HUDEP-2 (cell line): Measurements from ENCODE around the gene UTS2B.

Experiments
- DNase-seq, 76 experiments: peaks; one replicate each; lab custom pipeline; 2025; ENCODE audit not compliant: unreplicated experiment in 76 of 76; lab: John Stamatoyannopoulos, UW

UTS2B gene

DNA sequence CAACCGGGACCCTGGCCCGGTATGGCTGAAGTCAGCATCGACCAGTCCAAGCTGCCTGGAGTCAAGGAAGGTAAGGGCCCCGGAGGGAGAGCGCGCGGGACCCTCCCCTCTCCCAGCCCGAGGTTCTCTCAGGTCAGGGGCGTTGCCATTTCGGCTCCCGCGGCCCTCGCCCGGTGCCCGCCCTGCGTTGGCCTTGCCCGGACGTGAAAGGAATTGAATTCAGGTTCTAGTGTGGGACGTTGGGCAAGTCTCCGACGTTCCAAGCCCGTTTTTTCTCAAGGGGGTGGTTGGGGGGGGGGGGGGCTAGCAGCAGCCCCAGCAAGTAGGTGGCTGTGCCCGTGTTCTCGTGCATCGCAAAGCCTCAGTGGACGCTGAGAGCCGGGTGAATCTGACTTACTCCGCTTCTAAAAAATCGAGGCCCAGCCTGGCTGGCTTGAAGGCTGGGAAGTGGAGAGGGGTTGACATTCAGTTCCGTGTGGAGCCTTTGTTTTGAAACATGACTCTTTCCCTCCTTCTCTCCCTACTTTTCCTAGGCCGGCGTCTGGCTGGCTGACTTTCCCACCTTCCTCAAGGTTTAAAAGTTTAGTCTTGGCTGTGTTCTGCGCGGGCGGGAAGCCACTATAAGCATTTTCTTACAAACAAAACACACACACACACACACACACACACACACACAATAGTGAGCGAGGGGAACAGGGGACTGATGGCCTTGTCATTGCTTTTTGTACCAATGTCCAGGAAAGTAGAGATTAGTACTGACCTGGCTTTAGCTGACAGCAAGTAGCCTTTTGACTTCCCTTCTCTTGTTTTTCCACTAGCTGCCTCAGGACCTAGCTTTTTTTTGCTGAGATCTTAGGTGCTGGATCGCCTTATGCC lies at the start of gene UTS2B:
TSS of gene UTS2B (minus strand) at position 873 of the 876 bp plus-strand sequence. CDS start 48,337 bp downstream, outside the sequence.
- peak in 38 of 76 experiments; percentile 3 to 49 (median 20) for DNase-seq

GRCh38 chr3:191380001-191380400 lies 49.7 kb upstream of the UTS2B start:
- no peak for DNase-seq

DNA sequence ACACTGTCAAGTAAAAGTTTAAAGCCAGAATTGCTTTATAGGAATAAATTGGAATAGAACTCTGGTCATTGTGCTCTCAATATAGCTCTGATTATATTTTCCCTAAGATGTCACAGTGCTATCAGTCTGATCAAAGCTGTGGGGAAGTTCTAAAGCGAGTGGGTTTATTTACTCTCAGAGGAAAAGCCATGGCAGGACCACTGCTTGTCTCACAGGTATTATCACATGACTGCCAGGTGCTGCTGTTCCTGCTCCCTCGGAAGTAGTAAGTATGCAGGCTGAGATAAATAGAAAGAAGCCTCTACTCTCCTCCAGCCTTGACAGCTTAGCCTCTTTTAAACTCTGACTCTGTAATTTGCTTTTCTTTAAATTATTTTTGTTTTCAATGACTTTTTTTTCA lies 49.1 kb upstream of the UTS2B start:
- no peak for DNase-seq

DNA sequence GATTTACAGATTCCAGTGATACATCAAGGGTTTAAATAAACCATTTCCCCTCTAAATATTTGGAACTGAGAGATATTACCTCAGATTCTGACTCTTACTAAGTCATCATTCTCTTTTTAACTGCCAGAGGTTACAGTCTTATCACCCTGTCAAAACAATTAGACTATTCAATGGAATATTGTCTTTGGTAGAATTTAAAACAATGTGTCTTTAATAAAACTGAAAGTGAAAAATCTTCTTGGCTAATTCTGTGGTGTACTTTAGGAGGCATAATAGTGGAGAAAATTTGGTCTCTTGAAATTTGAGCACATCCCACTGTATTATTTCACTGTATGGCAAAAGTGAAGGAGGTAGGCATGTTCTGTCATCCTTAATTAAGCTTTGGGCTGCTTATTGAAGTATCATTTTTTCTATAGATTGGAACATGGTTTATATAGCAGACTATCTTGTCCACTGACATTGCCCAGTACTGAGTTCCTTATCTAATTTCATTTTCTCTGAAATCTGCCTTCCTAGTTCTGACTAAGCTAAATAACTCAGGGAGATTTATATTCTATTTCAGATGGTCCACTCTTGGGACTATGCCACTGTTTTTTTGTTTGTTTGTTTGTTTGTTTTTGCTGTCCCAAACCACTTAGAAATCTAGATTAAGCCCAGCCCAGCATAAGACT lies 48.0 kb upstream of the UTS2B start:
- no peak for DNase-seq

GRCh38 chr3:191376516-191377141 lies 46.3 kb upstream of the UTS2B start:
- DNase-seq, result no peak

DNA sequence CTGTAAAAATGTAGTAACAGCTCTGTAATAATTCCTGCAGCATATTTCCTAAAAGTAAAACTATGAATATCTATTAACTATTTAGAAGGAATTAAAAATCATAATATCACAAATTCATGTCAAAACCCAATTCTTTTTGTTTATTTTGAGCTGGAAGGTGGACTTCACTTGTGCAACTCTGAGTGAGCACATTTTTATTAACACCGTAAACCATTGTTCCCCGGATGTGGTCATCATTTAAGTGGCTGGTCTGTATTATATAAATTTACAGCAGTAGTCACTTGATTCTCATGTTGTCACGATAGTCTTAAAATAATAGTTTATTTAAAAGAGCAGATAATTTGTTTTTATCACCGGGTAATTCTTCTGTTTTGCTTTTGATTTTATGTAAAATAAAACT lies 43.0 kb upstream of the UTS2B start:
- no peak for DNase-seq

GRCh38 chr3:191372122-191372521 lies 41.8 kb upstream of the UTS2B start:
- no peak for DNase-seq

GRCh38 chr3:191369616-191370010 lies 39.3 kb upstream of the UTS2B start:
- DNase-seq, result no peak

GRCh38 chr3:191368755-191369615 lies 38.7 kb upstream of the UTS2B start:
- DNase-seq, result no peak

GRCh38 chr3:191366675-191367074 lies 36.3 kb upstream of the UTS2B start:
- DNase-seq, result no peak

DNA sequence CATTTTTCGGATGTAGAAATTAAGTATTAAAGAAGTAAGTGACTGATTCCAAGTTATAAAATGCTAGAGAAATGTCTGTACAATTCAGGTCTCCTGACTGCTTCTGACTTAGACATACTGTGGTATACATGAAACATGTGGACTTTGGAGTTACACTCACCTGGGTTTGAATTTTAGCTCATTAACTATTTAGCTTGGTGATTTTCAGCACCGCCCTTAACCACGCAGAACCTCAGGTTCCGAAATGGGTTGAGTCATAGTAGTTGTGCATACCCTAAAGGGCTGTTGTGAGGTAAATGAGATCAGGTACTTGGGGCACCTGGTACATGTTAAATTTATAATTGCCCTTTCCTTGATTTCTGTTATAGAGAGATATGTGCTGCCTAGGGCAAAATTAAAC lies 32.9 kb upstream of the UTS2B start:
- DNase-seq, result no peak

DNA sequence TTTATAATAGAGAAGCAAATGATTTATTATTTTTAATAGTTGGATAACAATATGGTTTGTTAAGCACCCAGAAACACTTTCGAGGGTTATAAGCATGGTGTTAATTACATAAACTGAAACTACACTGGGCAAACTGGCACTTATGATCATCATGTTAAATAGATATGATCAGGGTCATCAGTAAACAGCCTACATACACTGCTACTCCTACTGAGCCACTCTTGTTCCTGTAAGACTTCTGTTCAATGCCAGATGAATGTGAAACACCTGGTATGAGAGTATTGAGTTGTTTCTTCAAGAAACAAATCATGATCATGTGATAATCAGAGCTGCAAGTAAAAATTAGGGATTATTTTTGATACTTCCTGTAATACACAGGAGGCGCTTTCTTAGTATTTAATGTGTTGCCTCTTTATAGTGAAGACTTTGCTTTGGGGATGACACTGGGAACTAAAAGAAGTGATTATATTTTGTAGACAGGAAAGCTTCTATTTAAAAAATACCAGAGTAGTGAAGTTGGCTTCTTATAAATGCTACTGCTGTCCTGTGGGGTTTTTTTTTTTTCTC lies 32.3 kb upstream of the UTS2B start:
- DNase-seq, result no peak

- no peak for DNase-seq
Measured at GRCh38 chr3:191362037-191362436, 31.7 kb upstream of the UTS2B start.

- DNase-seq, result no peak
Measured at GRCh38 chr3:191361456-191361855, 31.1 kb upstream of the UTS2B start.

- DNase-seq, result no peak
Measured at GRCh38 chr3:191360620-191361019, 30.3 kb upstream of the UTS2B start.

GRCh38 chr3:191358929-191359328 lies 28.6 kb upstream of the UTS2B start:
- no peak for DNase-seq

DNA sequence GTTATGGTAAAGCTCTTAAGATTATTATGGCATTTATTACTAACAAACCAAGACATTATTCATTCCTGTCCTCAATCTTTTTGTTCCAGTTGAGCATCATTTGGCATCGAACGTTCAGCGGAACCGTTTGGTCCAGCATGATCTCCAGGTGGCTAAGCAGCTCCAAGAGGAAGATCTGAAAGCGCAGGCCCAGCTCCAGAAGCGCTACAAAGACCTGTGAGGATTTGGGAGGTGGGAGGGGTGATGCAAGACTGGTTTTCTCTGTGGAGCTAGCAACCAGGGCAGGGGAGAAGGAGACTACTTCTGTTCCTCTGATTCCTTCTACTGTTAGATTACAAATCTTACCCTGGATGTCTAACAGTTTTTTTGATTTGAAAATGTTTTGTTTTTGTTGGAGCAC lies 27.6 kb upstream of the UTS2B start:
- DNase-seq, result no peak

GRCh38 chr3:191356631-191357439 lies 26.5 kb upstream of the UTS2B start:
- DNase-seq, result no peak

DNA sequence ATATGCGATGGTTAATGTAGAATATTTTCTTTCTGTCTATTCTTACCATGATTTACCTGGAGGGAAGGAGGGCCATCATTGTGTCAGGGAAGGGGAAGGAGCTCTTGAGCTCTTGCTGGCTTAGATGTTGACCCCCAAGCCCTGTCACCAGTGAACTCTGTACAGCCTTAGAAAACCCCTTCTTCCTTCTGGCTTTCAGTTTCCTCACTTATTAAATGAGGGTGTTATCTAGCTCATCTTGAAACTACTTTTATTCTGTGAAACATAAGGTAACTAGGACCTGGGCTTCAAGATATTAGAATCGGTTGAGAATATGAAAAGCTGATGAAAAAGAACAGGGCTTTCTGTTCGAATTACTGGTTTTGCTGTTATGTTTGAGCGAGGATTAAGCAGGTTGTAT lies 25.1 kb upstream of the UTS2B start:
- DNase-seq, result no peak
